HG03571 (cell line): ENCODE data around the gene CCNI2.

Source experiments
- ATAC-seq: cut with Tn5 transposase; IDR thresholded peaks from one replicate; pipeline ENCODE4 v1.9.1; 2021; ENCODE audit not compliant: unreplicated experiment

Gene CCNI2

DNA sequence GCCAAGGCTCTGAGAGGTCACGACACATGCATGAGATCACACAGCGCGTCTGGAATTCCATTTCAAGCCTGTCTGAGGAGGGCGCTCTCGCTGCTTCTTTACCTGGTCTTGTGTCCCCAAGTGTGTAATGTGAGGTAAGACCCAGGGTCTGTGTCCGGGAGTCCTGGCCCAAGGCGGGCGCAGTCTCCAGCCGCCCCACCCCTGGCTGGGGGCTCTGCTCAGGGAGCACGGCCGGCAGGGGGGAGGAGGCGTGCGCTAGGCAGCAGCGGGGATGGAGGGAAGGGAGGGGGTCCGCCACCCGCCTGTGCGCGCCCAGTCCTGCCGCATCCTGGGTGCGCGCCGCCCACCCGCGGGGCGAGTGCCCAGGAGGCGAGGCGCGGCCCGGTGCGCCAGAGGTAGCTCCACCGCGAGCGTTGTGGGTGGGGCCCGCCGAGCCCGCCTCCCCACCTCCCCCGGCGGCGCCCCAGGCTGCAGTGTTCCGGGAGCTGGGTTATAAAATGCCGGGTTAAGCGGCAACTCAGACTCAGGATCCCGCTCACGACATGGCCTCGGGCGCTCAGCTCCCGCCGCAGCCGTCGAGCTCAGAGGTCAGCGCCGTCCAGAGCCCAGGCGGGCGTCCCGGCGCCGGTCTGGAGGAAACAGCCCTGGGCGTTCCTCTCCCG, at the start of gene CCNI2:
CCNI2 (plus strand) TSS at position 473 of the 662 bp plus-strand sequence; CDS start at position 543, 70 bp downstream.
- no peak for ATAC-seq

- ATAC-seq, result no peak
Observed at GRCh38 chr5:132704875-132705274, 42.4 kb upstream of the CCNI2 start.

GRCh38 chr5:132708645-132709044, 38.6 kb upstream of the CCNI2 start:
- ATAC-seq, result no peak

GRCh38 chr5:132714456-132715307, 32.5 kb upstream of the CCNI2 start:
- no peak for ATAC-seq

DNA sequence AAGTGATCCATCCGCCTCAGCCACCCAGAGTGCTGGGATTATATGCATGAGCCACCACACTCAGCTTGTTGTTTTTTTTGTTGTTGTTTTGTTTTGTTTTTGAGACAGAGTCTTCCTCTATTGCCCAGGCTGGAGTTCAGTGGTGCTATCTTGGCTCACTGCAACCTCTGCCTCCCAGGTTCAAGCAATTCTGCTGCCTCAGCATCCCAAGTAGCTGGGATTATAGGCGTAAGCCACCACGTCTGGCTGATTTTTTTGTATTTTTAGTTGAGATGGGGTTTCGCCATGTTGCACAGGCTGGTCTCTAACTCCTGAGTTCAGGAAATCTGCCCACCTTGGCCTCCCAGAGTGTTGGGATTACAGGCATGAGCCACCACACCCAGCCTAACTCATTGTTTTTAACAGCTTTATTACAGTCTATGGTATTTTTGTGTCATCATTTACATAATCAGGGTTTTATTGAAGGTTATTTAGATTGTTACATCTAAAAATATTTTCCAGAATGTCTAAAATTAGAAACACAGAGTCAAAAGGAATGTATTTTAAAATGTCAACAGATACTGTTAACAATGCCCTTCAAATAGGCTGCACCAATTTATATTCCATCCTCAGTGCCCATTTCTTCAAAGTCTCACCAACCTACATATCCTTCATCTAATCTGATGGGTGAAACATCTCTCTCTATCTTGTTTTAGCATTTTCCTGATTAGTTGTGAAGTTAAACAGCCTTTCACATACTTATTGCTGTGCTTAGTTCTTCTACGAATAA, 28.5 kb upstream of the CCNI2 start:
- ATAC-seq, result no peak

GRCh38 chr5:132725745-132726144, 21.5 kb upstream of the CCNI2 start:
- no peak for ATAC-seq

DNA sequence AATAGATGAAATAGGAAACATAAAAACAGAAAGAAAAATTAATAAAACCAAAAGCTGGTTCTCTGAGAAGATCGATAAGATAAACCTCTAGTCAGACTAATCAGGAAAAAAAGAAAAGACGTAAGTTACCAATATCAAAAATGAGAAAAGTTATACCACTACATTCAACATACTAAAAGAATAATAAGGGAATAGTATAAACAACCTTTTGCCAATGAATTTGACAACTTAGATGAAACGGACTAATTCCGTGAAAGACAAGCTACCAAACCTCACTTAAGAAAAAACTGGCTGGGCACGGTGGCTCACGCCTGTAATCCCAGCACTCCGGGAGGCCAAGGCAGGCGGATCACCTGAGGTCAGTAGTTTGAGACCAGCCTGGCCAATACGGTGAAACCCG, 17.3 kb upstream of the CCNI2 start:
- no peak for ATAC-seq

DNA sequence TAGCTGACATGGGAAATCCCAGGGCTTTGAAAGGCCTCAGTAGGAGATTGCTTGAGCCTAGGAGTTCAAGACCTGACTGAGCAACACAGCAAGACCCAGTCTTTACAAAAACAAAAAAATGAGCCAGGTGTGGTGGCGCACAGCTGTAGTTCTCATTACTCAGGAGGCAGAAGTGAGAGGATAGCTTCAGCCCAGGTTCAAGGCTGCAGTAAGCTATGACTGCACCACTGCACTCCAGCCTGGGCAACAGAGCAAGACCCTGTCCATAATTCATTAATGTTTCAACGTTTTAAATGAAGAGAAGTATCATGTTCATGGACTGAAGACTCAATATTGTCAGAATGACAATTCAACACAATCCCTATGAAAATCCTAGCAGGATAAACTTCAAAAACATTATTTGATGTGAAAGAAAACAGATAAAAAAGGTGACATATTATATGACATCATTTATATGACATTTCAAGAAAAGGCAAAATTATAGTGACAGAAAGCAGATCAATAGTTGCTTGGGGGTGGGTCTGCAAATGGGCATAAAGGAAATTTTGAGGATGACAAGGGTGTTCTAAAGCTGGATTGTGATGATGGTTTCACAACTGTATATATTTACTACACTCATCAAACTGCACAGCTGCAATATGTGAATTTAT, 13.6 kb upstream of the CCNI2 start:
- ATAC-seq, result no peak

GRCh38 chr5:132734687-132735086, 12.5 kb upstream of the CCNI2 start:
- ATAC-seq, result no peak

DNA sequence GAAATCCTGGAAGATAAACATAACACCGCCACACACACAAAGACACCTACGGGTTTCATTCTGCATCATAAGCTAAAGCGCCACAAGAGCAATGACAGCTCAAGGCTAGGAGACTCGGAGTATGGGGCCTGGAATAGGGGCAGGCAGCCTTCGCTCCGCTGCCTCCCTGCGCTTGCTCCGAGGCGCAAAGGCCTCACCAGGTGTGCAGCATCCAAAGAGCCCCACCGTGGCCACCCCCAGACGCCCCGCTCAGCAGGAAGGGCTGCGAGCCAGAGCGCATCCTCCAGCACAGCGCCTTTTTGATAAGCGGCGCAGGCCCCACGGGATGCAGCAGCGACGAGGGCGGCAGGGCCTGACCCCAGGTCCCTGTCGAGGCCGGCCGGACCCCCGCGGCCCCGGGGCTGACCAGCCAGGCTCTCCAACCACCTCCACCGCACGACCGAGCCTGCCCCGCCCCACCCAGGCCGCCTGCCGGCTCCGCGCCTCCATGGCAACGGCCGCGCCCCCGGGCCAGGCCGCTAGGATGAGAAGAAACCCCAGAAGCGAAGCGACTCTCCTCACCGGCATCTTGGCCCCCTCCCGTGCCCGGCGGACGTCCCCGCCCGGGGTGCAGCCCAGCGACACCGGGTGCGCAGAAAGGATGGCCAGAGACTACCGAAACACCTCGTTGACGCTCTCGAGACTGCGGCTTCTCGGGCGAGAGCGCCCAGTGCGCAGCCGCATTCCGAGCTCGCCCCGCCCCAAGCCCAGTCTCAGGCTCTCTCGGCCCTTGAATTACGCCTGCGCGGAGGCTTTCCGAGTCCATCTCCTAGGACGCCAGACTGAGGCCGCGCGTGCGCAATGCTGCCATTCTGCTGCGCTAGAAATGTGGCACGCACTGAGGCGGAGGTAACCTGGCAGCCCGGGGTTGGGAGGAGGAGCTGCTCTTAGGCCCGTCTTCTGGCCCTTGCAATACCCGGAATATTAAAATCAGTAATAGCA, 10.1 kb upstream of the CCNI2 start, which contains the start of gene KIF3A:
KIF3A (minus strand) TSS at position 694 of the 981 bp plus-strand sequence; CDS start at position 567, 127 bp downstream.
- peak; percentile 93 for ATAC-seq

GRCh38 chr5:132737982-132738681, 9.1 kb upstream of the CCNI2 start:
- ATAC-seq, result no peak

- no peak for ATAC-seq
Observed at GRCh38 chr5:132739232-132739631, 8.0 kb upstream of the CCNI2 start.

GRCh38 chr5:132742158-132742557, 5.1 kb upstream of the CCNI2 start:
- ATAC-seq, result no peak

DNA sequence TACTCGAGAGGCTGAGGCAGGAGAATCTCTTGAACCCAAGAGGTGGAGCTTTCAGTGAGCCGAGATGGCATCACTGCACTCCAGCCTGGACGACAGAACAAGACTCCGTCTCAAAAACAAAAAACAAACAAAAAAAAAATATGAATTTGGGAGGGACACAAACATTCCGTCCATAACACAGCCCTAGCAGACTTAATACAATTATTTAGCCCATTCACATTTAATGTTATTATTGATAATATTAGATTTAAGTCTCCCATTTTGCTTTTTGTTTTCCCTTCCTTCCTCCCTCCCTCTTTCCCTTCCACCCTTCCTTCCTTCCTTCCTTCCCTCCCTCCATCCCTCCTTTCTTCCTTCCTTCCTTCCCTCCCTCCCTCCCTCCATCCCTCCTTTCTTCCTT, 4.6 kb upstream of the CCNI2 start:
- no peak for ATAC-seq

DNA sequence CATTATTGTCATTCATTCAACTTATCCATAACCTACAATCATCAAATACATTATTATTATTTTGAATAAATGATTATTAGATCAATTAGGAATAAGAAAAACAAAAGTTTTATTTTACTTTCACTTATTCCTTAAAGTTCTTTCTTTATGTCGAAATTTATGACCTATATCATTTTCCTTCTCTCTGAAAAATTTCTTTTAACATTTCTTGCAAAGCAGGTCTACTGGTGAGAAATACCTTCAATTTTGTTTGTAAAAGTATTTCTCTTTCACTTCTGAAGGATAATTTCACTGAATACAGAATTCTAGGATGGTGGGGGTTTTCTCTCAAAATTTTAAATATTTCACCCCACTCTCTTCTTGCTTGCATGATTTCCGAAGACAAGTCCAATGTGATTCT, 2.6 kb upstream of the CCNI2 start:
- ATAC-seq, result no peak

- ATAC-seq, result no peak
Observed at GRCh38 chr5:132746592-132746953, 653 bp upstream of the CCNI2 start.

- no peak for ATAC-seq
Observed at GRCh38 chr5:132747616-132748440, 602 bp downstream of the CCNI2 start.

- no peak for ATAC-seq
Observed at GRCh38 chr5:132748522-132749000, 1.3 kb downstream of the CCNI2 start.
